Astrocyte (in vitro differentiated cells and primary cell): ENCODE results near the gene SH3GLB2. TPM values are rescaled to one million over a fixed set of nuclear protein-coding genes. Genes with fewer than 3 reads are reported as not detected.

ENCODE experiments used
- DNase-seq: peaks from one replicate; pipeline ENCODE4 v3.0.0-alpha.2; 2010; ENCODE audit warnings: low read depth
- FAIRE-seq: peaks from 2 replicates; lab custom pipeline; 2011; peaks lifted over from hg19 to GRCh38; lab: Jason Lieb, UNC
- H2AFZ ChIP-seq: 2 replicates; pipeline ENCODE4 v1.6.0; 2012; ENCODE audit warnings: low read depth, low read length, inconsistent platforms
- H3K27ac ChIP-seq: 2 replicates; pipeline ENCODE4 v1.5.1; 2011; ENCODE audit warnings: low read depth, low read length, inconsistent platforms
- H3K27me3 ChIP-seq: 2 replicates; pipeline ENCODE4 v1.6.0; 2011; ENCODE audit warnings: low read length, inconsistent platforms; ENCODE audit not compliant: insufficient read depth
- H3K36me3 ChIP-seq: 2 replicates; pipeline ENCODE4 v1.5.1; 2011; ENCODE audit warnings: low read length, inconsistent platforms; ENCODE audit not compliant: insufficient read depth
- H3K4me1 ChIP-seq: 2 replicates; pipeline ENCODE4 v1.5.1; 2011; ENCODE audit warnings: low read length, inconsistent platforms; ENCODE audit not compliant: insufficient read depth
- H3K4me2 ChIP-seq: 2 replicates; pipeline ENCODE4 v1.6.0; 2012; ENCODE audit warnings: low read length, inconsistent platforms
- H3K4me3 ChIP-seq: 2 replicates; pipeline ENCODE4 v1.5.1; 2011; ENCODE audit warnings: low read depth, mild to moderate bottlenecking, low read length, inconsistent platforms; ENCODE audit not compliant: insufficient read depth
- H3K79me2 ChIP-seq: 2 replicates; pipeline ENCODE4 v1.6.0; 2012; ENCODE audit warnings: mild to moderate bottlenecking, low read length, inconsistent platforms; ENCODE audit not compliant: insufficient read depth
- H3K9ac ChIP-seq: 2 replicates; pipeline ENCODE4 v1.6.0; 2012; ENCODE audit warnings: mild to moderate bottlenecking, low read length, inconsistent platforms
- H3K9me3 ChIP-seq: 2 replicates; pipeline ENCODE4 v1.5.1; 2012; ENCODE audit warnings: low read depth, mild to moderate bottlenecking, low read length, inconsistent platforms; ENCODE audit not compliant: insufficient read depth
- H4K20me1 ChIP-seq: 2 replicates; pipeline ENCODE4 v1.6.0; 2012; ENCODE audit warnings: low read length, inconsistent platforms; ENCODE audit not compliant: insufficient read depth
- H3K27ac Mint-ChIP-seq: one replicate; pipeline ENCODE4 v1.8.0; 2021; ENCODE audit warnings: mild to moderate bottlenecking, mixed read lengths; ENCODE audit not compliant: unreplicated experiment
- H3K27me3 Mint-ChIP-seq: one replicate; pipeline ENCODE4 v1.8.0; 2021; ENCODE audit warnings: low read depth, mixed read lengths; ENCODE audit not compliant: unreplicated experiment
- H3K36me3 Mint-ChIP-seq: one replicate; pipeline ENCODE4 v1.8.0; 2021; ENCODE audit warnings: low read depth, mixed read lengths; ENCODE audit not compliant: unreplicated experiment
- H3K4me1 Mint-ChIP-seq: one replicate; pipeline ENCODE4 v1.8.0; 2021; ENCODE audit warnings: low read depth, mixed read lengths; ENCODE audit not compliant: unreplicated experiment
- H3K4me3 Mint-ChIP-seq: one replicate; pipeline ENCODE4 v1.8.0; 2021; ENCODE audit warnings: mild to moderate bottlenecking, moderate library complexity, mixed read lengths; ENCODE audit not compliant: unreplicated experiment
- H3K9me3 Mint-ChIP-seq: one replicate; pipeline ENCODE4 v1.8.0; 2021; ENCODE audit warnings: mild to moderate bottlenecking, mixed read lengths; ENCODE audit not compliant: unreplicated experiment
- CTCF ChIP-seq: IDR thresholded peaks from 2 replicates; pipeline ENCODE4 v1.5.1; 2011; ENCODE audit warnings: low read depth, mild to moderate bottlenecking, inconsistent platforms, low read length, moderate library complexity; ENCODE audit not compliant: insufficient read depth
- EZH2 ChIP-seq: IDR thresholded peaks from 2 replicates; pipeline ENCODE4 v1.6.1; 2012; ENCODE audit warnings: mild to moderate bottlenecking, low read length, inconsistent platforms; ENCODE audit not compliant: insufficient read depth
- total RNA-seq: library from RNA; stranded (reverse); gene quantifications from 2 replicates; pipeline ENCODE4 v1.2.1, GENCODE V29; 2021

Gene SH3GLB2
- total RNA-seq, 1 donor from 2014 or later: 38.0 TPM

GRCh38 chr9:129033216-129033615 lies 5.1 kb upstream of the SH3GLB2 start:
- Mint-ChIP-seq H3K27ac (no peak overlapping the region), H3K4me3 (no peak overlapping the region), H3K9me3 (no peaks in the 10 kb centered on the region), H3K4me1 (peaks cover 12% of the 10 kb centered on the region), H3K36me3 (no peaks in the 10 kb centered on the region), H3K27me3 (no peaks in the 10 kb centered on the region)
- Histone ChIP-seq H3K4me3 (no peak overlapping the region), H3K9ac (no peak overlapping the region), H3K4me2 (no peak overlapping the region), H3K79me2 (peaks cover 17% of the 10 kb centered on the region), H3K27ac (no peak overlapping the region), H3K4me1 (peaks cover 10% of the 10 kb centered on the region), H4K20me1 (peaks cover 10% of the 10 kb centered on the region), H3K36me3 (no peaks in the 10 kb centered on the region), H3K27me3 (no peaks in the 10 kb centered on the region), H3K9me3 (no peaks in the 10 kb centered on the region), H2AFZ (no peak overlapping the region)
- DNase-seq: no peak
- TF ChIP-seq CTCF: no peak
- TF ChIP-seq EZH2: no peak
- FAIRE-seq: no peak

- H3K79me2 ChIP-seq: peaks cover 14% of the 10 kb centered on the region
- peaks cover 5% of the 10 kb centered on the region for H4K20me1 ChIP-seq
- H3K4me2 ChIP-seq: no peak overlapping the region
- H3K36me3 ChIP-seq: no peaks in the 10 kb centered on the region
- no peaks in the 10 kb centered on the region for H3K27me3 Mint-ChIP-seq
- H3K9ac ChIP-seq: no peak overlapping the region
- no peak overlapping the region for H3K27ac ChIP-seq
- H3K4me3 Mint-ChIP-seq: no peak overlapping the region
- H2AFZ ChIP-seq: no peak overlapping the region
- H3K4me1 ChIP-seq: peaks cover 9% of the 10 kb centered on the region
- H3K27me3 ChIP-seq: no peaks in the 10 kb centered on the region
- no peaks in the 10 kb centered on the region for H3K9me3 ChIP-seq
- DNase-seq (no peak), FAIRE-seq (no peak)
- H3K4me3 ChIP-seq: no peak overlapping the region
- H3K9me3 Mint-ChIP-seq: no peaks in the 10 kb centered on the region
- TF ChIP-seq EZH2 (no peak), CTCF (no peak)
- no peaks in the 10 kb centered on the region for H3K36me3 Mint-ChIP-seq
- H3K27ac Mint-ChIP-seq: no peak overlapping the region
- H3K4me1 Mint-ChIP-seq: peaks cover 7% of the 10 kb centered on the region
Measured at GRCh38 chr9:129032541-129033159, 4.5 kb upstream of the SH3GLB2 start.

GRCh38 chr9:129031514-129031913 lies 3.4 kb upstream of the SH3GLB2 start:
- H3K9ac ChIP-seq: no peak overlapping the region
- H3K36me3 Mint-ChIP-seq: no peaks in the 10 kb centered on the region
- no peak overlapping the region for H3K4me3 Mint-ChIP-seq
- H3K4me2 ChIP-seq: no peak overlapping the region
- peaks cover 14% of the 10 kb centered on the region for H3K79me2 ChIP-seq
- TF ChIP-seq CTCF (no peak), EZH2 (no peak)
- peaks cover 11% of the 10 kb centered on the region for H3K4me1 ChIP-seq
- no peak for DNase-seq
- H3K27ac ChIP-seq: no peak overlapping the region
- no peaks in the 10 kb centered on the region for H3K9me3 ChIP-seq
- no peak for FAIRE-seq
- H3K27ac Mint-ChIP-seq: no peak overlapping the region
- no peaks in the 10 kb centered on the region for H3K9me3 Mint-ChIP-seq
- H2AFZ ChIP-seq: no peak overlapping the region
- H3K4me1 Mint-ChIP-seq: peaks cover 2% of the 10 kb centered on the region
- H4K20me1 ChIP-seq: no peaks in the 10 kb centered on the region
- no peaks in the 10 kb centered on the region for H3K27me3 Mint-ChIP-seq
- no peaks in the 10 kb centered on the region for H3K36me3 ChIP-seq
- no peak overlapping the region for H3K4me3 ChIP-seq
- no peaks in the 10 kb centered on the region for H3K27me3 ChIP-seq
